ENCODE data around the gene BLOC1S4. TPM values are rescaled to one million over a fixed set of nuclear protein-coding genes. Genes with fewer than 3 reads are reported as not detected.
A peak's percentile ranks its signal among the peaks of the same experiment; 100 is the strongest.
"Not testable (repeated sequence)": the region's sequence is repeated elsewhere in the genome, so short reads cannot be mapped to it uniquely, and the experiment has no call there.

BLOC1S4 gene
- polyA plus RNA-seq, 1 of the 3 experiments (the other 2 are of a cell fraction), result 22.1 TPM

DNA sequence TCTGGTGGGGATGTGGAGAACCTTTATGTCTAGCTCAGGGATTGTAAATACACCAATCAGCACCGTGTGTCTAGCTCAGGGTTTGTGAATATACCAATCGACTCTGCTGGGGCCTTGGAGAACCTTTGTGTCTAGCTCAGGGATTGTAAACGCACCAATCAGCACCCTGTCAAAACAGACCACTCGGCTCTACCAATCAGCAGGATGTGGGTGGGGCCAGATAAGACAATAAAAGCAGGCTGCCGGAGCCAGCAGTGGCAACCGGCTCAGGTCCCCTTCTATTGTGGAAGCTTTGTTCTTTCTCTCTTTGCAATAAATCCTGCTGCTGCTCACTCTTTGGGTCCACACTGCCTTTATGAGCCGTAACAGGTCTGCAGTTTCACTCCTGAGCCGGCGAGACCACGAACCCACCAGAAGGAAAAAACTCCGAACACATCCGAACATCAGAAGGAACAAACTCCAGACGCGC, 42.7 kb upstream of the BLOC1S4 start:
- peaks cover 16% of the 10 kb centered on the region for H3F3A ChIP-seq (replicated peaks; ENCODE audit: insufficient read depth)
- ChIA-PET CTCF (interaction anchor here (1.3 to 3.5 kb wide), 2 partner anchors 10 to 125 kb away, joined by 3 to 25 read pairs; no protein-coding TSS in a partner anchor), POLR2A (interaction anchor here (0.8 to 1.6 kb wide), 12 partner anchors 9 to 123 kb away, joined by 3 to 11 read pairs (median 4); partner anchors contain the start of genes MAN2B2, MRFAP1, MRFAP1L1 and S100P)
- H3K4me3 ChIP-seq (ENCODE audit: low read depth in 2 of 2, low read length in 1 of 2), result peak overlapping the region; percentile 73 to 87
- TF ChIP-seq POLR2AphosphoS5 (IDR thresholded peaks at IDR 0.05; ENCODE audit: low read depth, low read length) (0 out of 2 replicates have a peak, but pooled peaks have one; percentile 56), TAF1 (IDR thresholded peaks at IDR 0.05; ENCODE audit: borderline replicate concordance, low read depth, low read length) (0 out of 2 replicates have a peak, but pooled peaks have one; percentile 12)
- H3K79me2 ChIP-seq (ENCODE audit: insufficient read depth), result peaks cover 37% of the 10 kb centered on the region
- DNase-seq; H3K27me3 ChIP-seq (ENCODE audit: insufficient read depth); H3K9me3 ChIP-seq; H3K9me2 ChIP-seq: not testable (repeated sequence)
- H3K36me3 ChIP-seq (replicated peaks in 1 of 2; ENCODE audit: control insufficient read depth in 1 of 2, insufficient read depth in 2 of 2, low read length in 1 of 2), result peaks cover 9 to 12% of the 10 kb centered on the region in 2 experiments
- peak overlapping the region; percentile 89 to 91 for H3K27ac ChIP-seq (ENCODE audit: low read depth in 2 of 2, low read length in 1 of 2)
- H3K9ac ChIP-seq, result peak overlapping the region; percentile 80
- peaks cover 16 to 20% of the 10 kb centered on the region in 2 experiments; a peak in 2 of 4 replicates for H3K4me1 ChIP-seq (ENCODE audit: control insufficient read depth in 1 of 2, insufficient read depth in 2 of 2, low read depth in 1 of 2, low read length in 1 of 2)
- WGBS (ENCODE audit: low lambda C conversion rate), result 14% methylated on average over 11 of the region's 14 CpGs
- H4K20me1 ChIP-seq (ENCODE audit: insufficient read depth), result peaks cover 14% of the 10 kb centered on the region
- peak overlapping the region; percentile 99 for H2AFZ ChIP-seq (ENCODE audit: low read depth)
- peak overlapping the region; percentile 83 for H3K4me2 ChIP-seq

DNA sequence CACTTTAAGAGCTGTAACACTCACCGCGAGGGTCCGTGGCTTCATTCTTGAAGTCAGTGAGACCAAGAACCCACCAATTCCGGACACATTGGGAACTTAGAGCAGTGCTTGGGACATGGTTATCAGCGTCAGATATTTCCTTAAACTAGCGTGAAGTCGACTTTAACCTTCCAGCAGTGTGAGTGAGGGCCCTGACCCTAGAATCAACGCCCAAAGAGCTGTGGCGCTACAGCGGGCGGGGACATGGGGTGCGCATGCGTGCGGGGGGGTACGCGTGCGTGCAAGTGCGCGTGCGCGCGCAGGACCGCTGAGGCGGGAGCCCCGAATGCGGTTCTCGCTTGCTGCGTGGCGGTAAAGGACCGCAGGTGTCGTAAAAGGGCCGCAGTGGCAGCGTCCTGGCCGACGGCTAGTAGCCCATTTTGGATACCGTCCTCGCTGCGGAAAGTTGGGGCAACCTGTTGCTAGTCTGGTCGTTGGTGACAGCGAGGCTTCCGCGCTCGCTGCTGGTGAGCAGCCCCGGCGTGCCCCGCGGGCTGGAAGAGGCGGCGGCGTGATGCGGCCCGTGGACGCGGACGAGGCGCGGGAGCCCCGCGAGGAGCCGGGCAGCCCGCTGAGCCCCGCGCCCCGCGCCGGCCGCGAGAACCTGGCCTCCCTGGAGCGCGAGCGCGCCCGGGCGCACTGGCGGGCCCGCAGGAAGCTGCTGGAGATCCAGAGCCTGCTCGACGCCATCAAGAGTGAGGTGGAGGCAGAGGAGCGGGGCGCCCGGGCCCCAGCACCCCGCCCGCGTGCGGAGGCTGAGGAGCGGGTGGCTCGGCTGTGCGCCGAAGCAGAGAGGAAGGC, 42.1 kb upstream of the BLOC1S4 start:
- peak overlapping the region; percentile 83 for H3K4me2 ChIP-seq
- H3K9ac ChIP-seq, result peak overlapping the region; percentile 80
- peak overlapping the region; percentile 73 to 87 for H3K4me3 ChIP-seq (ENCODE audit: low read depth in 2 of 2, low read length in 1 of 2)
- H3K9me3 ChIP-seq, result no peaks in the 10 kb centered on the region
- H3K79me2 ChIP-seq (ENCODE audit: insufficient read depth), result peaks cover 40% of the 10 kb centered on the region
- no peaks in the 10 kb centered on the region for H3K27me3 ChIP-seq (ENCODE audit: insufficient read depth)
- no peaks in the 10 kb centered on the region for H3K9me2 ChIP-seq
- peaks cover 10% of the 10 kb centered on the region for H3F3A ChIP-seq (replicated peaks; ENCODE audit: insufficient read depth)
- peak; percentile 100 for DNase-seq
- peak overlapping the region; percentile 99 for H2AFZ ChIP-seq (ENCODE audit: low read depth)
- H3K27ac ChIP-seq (ENCODE audit: low read depth in 2 of 2, low read length in 1 of 2), result peak overlapping the region; percentile 89 to 91
- WGBS (ENCODE audit: low lambda C conversion rate), result 0% methylated on average over 34 of the region's 89 CpGs
- CTCF ChIA-PET, result interaction anchor here (0.8 to 3.5 kb wide), 10 partner anchors 11 to 395 kb away, joined by 3 to 25 read pairs (median 4); no protein-coding TSS in a partner anchor
- POLR2A ChIA-PET, result interaction anchor here (0.6 to 1.6 kb wide), 16 partner anchors 10 to 395 kb away, joined by 3 to 11 read pairs (median 4); partner anchors contain the start of genes BLOC1S4, MAN2B2, MRFAP1 and MRFAP1L1
- peaks cover 9 to 12% of the 10 kb centered on the region in 2 experiments for H3K36me3 ChIP-seq (replicated peaks in 1 of 2; ENCODE audit: control insufficient read depth in 1 of 2, insufficient read depth in 2 of 2, low read length in 1 of 2)
- H3K4me1 ChIP-seq (ENCODE audit: control insufficient read depth in 1 of 2, insufficient read depth in 2 of 2, low read depth in 1 of 2, low read length in 1 of 2), result peaks cover 16 to 20% of the 10 kb centered on the region in 2 experiments; a peak in 2 of 4 replicates
- H4K20me1 ChIP-seq (ENCODE audit: insufficient read depth), result peaks cover 14% of the 10 kb centered on the region
- peak; percentile 66 for TF ChIP-seq RCOR1 (IDR thresholded peaks at IDR 0.05; ENCODE audit: low read length)
- TF ChIP-seq, protein P1, sequence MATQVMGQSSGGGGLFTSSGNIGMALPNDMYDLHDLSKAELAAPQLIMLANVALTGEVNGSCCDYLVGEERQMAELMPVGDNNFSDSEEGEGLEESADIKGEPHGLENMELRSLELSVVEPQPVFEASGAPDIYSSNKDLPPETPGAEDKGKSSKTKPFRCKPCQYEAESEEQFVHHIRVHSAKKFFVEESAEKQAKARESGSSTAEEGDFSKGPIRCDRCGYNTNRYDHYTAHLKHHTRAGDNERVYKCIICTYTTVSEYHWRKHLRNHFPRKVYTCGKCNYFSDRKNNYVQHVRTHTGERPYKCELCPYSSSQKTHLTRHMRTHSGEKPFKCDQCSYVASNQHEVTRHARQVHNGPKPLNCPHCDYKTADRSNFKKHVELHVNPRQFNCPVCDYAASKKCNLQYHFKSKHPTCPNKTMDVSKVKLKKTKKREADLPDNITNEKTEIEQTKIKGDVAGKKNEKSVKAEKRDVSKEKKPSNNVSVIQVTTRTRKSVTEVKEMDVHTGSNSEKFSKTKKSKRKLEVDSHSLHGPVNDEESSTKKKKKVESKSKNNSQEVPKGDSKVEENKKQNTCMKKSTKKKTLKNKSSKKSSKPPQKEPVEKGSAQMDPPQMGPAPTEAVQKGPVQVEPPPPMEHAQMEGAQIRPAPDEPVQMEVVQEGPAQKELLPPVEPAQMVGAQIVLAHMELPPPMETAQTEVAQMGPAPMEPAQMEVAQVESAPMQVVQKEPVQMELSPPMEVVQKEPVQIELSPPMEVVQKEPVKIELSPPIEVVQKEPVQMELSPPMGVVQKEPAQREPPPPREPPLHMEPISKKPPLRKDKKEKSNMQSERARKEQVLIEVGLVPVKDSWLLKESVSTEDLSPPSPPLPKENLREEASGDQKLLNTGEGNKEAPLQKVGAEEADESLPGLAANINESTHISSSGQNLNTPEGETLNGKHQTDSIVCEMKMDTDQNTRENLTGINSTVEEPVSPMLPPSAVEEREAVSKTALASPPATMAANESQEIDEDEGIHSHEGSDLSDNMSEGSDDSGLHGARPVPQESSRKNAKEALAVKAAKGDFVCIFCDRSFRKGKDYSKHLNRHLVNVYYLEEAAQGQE (IDR thresholded peaks at IDR 0.05; ENCODE audit: low read depth, low read length), result peak; percentile 14; the same call in 1 of the 2 replicates
- no peak for TF ChIP-seq NFIC (IDR thresholded peaks at IDR 0.05; ENCODE audit: borderline replicate concordance)
- TF ChIP-seq, protein P2, sequence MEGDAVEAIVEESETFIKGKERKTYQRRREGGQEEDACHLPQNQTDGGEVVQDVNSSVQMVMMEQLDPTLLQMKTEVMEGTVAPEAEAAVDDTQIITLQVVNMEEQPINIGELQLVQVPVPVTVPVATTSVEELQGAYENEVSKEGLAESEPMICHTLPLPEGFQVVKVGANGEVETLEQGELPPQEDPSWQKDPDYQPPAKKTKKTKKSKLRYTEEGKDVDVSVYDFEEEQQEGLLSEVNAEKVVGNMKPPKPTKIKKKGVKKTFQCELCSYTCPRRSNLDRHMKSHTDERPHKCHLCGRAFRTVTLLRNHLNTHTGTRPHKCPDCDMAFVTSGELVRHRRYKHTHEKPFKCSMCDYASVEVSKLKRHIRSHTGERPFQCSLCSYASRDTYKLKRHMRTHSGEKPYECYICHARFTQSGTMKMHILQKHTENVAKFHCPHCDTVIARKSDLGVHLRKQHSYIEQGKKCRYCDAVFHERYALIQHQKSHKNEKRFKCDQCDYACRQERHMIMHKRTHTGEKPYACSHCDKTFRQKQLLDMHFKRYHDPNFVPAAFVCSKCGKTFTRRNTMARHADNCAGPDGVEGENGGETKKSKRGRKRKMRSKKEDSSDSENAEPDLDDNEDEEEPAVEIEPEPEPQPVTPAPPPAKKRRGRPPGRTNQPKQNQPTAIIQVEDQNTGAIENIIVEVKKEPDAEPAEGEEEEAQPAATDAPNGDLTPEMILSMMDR (IDR thresholded peaks at IDR 0.05), result no peak
- TF ChIP-seq POLR2AphosphoS5 (IDR thresholded peaks at IDR 0.05; ENCODE audit: low read depth, low read length), result peak; percentile 90
- TF ChIP-seq, protein P3, sequence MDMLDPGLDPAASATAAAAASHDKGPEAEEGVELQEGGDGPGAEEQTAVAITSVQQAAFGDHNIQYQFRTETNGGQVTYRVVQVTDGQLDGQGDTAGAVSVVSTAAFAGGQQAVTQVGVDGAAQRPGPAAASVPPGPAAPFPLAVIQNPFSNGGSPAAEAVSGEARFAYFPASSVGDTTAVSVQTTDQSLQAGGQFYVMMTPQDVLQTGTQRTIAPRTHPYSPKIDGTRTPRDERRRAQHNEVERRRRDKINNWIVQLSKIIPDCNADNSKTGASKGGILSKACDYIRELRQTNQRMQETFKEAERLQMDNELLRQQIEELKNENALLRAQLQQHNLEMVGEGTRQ (IDR thresholded peaks at IDR 0.05; ENCODE audit: borderline replicate concordance, low read depth, low read length), result no peak
- TF ChIP-seq, protein P4, sequence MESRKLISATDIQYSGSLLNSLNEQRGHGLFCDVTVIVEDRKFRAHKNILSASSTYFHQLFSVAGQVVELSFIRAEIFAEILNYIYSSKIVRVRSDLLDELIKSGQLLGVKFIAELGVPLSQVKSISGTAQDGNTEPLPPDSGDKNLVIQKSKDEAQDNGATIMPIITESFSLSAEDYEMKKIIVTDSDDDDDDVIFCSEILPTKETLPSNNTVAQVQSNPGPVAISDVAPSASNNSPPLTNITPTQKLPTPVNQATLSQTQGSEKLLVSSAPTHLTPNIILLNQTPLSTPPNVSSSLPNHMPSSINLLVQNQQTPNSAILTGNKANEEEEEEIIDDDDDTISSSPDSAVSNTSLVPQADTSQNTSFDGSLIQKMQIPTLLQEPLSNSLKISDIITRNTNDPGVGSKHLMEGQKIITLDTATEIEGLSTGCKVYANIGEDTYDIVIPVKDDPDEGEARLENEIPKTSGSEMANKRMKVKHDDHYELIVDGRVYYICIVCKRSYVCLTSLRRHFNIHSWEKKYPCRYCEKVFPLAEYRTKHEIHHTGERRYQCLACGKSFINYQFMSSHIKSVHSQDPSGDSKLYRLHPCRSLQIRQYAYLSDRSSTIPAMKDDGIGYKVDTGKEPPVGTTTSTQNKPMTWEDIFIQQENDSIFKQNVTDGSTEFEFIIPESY (IDR thresholded peaks at IDR 0.05; ENCODE audit: borderline replicate concordance, low read depth), result no peak
- peak; percentile 97 for TF ChIP-seq NRF1 (IDR thresholded peaks at IDR 0.05; ENCODE audit: low read depth, low read length)
- TF ChIP-seq, protein P5, sequence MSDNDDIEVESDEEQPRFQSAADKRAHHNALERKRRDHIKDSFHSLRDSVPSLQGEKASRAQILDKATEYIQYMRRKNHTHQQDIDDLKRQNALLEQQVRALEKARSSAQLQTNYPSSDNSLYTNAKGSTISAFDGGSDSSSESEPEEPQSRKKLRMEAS (IDR thresholded peaks at IDR 0.05; ENCODE audit: low read depth), result peak; percentile 98
- TF ChIP-seq RAD21 (IDR thresholded peaks at IDR 0.05; ENCODE audit: low read length), result no peak
- TF ChIP-seq TAF1 (IDR thresholded peaks at IDR 0.05; ENCODE audit: borderline replicate concordance, low read depth, low read length), result peak; percentile 90; the same call in 1 of the 2 replicates
- TF ChIP-seq GATA2 (CRISPR knock-in tag; IDR thresholded peaks at IDR 0.05), result no peak
- peak; percentile 72 for TF ChIP-seq CHD2 (IDR thresholded peaks at IDR 0.05; ENCODE audit: low read length, partially characterized antibody)
- 0 out of 2 replicates have a peak, but pooled peaks have one; percentile 15 for TF ChIP-seq FOXJ3 (CRISPR knock-in tag; IDR thresholded peaks at IDR 0.05)
